ENCODE results near the gene PLA2R1.

The PLA2R1 gene

DNA sequence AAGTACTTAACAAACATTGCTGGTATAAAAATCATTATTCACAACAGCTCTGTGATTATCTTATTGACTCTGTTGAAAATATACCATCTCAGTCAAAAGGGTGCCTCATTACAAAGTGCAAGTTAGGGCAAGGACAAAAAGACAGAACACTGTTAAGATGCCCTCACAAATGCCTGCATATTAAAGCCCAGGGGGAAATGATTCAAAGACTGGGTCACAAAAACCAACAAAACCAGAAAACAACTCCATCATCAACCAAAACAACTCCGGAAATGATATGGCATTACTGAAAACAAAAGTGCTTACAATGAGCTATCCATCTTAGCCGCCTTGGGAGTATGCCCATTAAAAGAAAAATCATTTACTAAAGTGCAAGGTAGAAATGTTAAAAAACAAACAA, 9.9 kb downstream of the PLA2R1 start:
- no peaks in the 10 kb centered on the region for H3K36me3 ChIP-seq (ENCODE audit: low read length)
- H2AFZ ChIP-seq (ENCODE audit: low read depth, low read length, severe bottlenecking): no peak overlapping the region
- H3F3A ChIP-seq (ENCODE audit: insufficient read depth): no peaks in the 10 kb centered on the region
- H4K20me1 ChIP-seq (ENCODE audit: low read depth, low read length): no peaks in the 10 kb centered on the region
- no peaks in the 10 kb centered on the region for H3K9me2 ChIP-seq (replicated peaks; ENCODE audit: insufficient read depth, low read length)
- no peak overlapping the region for H3K4me3 ChIP-seq (ENCODE audit: insufficient read depth, low read length, poor library complexity, severe bottlenecking)
- H3K9me3 ChIP-seq (ENCODE audit: insufficient read depth, low read length): no peaks in the 10 kb centered on the region
- H3K27ac ChIP-seq (ENCODE audit: low read depth, low read length): no peak overlapping the region
- H3K4me2 ChIP-seq (ENCODE audit: low read depth, low read length, poor library complexity, severe bottlenecking): no peak overlapping the region
- H3K27me3 ChIP-seq (ENCODE audit: low read length): no peaks in the 10 kb centered on the region
- H3K79me2 ChIP-seq (ENCODE audit: insufficient read depth, low read length): no peaks in the 10 kb centered on the region
- TF ChIP-seq, protein P1, sequence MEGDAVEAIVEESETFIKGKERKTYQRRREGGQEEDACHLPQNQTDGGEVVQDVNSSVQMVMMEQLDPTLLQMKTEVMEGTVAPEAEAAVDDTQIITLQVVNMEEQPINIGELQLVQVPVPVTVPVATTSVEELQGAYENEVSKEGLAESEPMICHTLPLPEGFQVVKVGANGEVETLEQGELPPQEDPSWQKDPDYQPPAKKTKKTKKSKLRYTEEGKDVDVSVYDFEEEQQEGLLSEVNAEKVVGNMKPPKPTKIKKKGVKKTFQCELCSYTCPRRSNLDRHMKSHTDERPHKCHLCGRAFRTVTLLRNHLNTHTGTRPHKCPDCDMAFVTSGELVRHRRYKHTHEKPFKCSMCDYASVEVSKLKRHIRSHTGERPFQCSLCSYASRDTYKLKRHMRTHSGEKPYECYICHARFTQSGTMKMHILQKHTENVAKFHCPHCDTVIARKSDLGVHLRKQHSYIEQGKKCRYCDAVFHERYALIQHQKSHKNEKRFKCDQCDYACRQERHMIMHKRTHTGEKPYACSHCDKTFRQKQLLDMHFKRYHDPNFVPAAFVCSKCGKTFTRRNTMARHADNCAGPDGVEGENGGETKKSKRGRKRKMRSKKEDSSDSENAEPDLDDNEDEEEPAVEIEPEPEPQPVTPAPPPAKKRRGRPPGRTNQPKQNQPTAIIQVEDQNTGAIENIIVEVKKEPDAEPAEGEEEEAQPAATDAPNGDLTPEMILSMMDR (IDR thresholded peaks at IDR 0.05; ENCODE audit: insufficient read depth, low read length, poor library complexity, severe bottlenecking): no peak
- TF ChIP-seq EZH2phosphoT487 (conservative IDR thresholded peaks at IDR 0.05; ENCODE audit: low read length): no peak
- H3K9ac ChIP-seq (ENCODE audit: low read length): no peak overlapping the region

DNA sequence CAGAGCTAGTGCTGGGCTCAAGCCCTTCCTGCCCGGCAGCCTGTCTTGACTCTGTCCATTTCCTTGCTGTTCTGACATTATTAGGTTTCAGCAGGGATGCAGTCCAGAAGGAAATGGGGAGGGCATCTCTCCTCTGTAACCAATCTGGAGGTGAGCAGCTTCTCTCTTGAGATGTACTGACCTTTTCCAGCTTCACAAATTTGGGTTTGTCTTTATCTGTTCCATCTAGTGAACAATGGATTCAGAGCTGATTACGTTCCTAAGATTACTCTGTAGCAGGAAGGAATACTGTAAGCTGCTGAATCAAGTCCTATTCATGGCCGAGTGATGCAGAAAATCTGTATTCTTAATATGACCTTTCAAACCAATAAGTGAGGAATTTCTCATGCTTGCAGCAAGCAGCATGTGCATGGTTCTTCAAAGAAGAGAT, 11.0 kb downstream of the PLA2R1 start:
- TF ChIP-seq, protein P1 (IDR thresholded peaks at IDR 0.05; ENCODE audit: insufficient read depth, low read length, poor library complexity, severe bottlenecking): no peak
- no peak for TF ChIP-seq EZH2phosphoT487 (conservative IDR thresholded peaks at IDR 0.05; ENCODE audit: low read length)
- Histone ChIP-seq H4K20me1 (ENCODE audit: low read depth, low read length) (no peaks in the 10 kb centered on the region), H3K9me2 (replicated peaks; ENCODE audit: insufficient read depth, low read length) (no peaks in the 10 kb centered on the region), H3K4me3 (ENCODE audit: insufficient read depth, low read length, poor library complexity, severe bottlenecking) (no peak overlapping the region), H3K9ac (ENCODE audit: low read length) (no peak overlapping the region), H3K9me3 (ENCODE audit: insufficient read depth, low read length) (no peaks in the 10 kb centered on the region), H3K79me2 (ENCODE audit: insufficient read depth, low read length) (no peaks in the 10 kb centered on the region), H3K4me2 (ENCODE audit: low read depth, low read length, poor library complexity, severe bottlenecking) (no peak overlapping the region), H3K27ac (ENCODE audit: low read depth, low read length) (no peak overlapping the region), H3F3A (ENCODE audit: insufficient read depth) (no peaks in the 10 kb centered on the region), H2AFZ (ENCODE audit: low read depth, low read length, severe bottlenecking) (no peak overlapping the region), H3K27me3 (ENCODE audit: low read length) (no peaks in the 10 kb centered on the region), H3K36me3 (ENCODE audit: low read length) (no peaks in the 10 kb centered on the region)

DNA sequence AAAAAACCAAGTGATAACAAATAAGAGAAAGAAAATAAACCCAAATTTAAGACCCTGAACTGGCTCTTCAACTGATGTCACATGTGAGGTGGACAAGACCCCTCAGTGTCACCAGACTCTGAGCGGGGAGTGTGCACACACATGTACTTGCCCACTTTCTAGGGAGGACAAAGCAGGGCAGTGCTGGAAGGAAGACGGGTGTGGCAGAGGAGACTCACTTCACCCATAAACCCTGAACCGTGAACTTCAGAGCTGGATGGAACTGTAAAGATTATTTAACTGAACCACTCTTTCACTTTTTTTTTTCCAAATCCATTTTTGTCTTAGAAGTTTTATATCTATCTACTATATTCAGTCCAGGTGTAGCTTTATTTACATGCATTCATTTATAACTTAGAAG, 12.3 kb downstream of the PLA2R1 start:
- Histone ChIP-seq H3F3A (ENCODE audit: insufficient read depth) (no peaks in the 10 kb centered on the region), H2AFZ (ENCODE audit: low read depth, low read length, severe bottlenecking) (no peak overlapping the region), H3K79me2 (ENCODE audit: insufficient read depth, low read length) (no peaks in the 10 kb centered on the region), H3K9me3 (ENCODE audit: insufficient read depth, low read length) (no peaks in the 10 kb centered on the region), H4K20me1 (ENCODE audit: low read depth, low read length) (no peaks in the 10 kb centered on the region), H3K27ac (ENCODE audit: low read depth, low read length) (no peak overlapping the region), H3K27me3 (ENCODE audit: low read length) (no peaks in the 10 kb centered on the region), H3K36me3 (ENCODE audit: low read length) (no peaks in the 10 kb centered on the region), H3K9ac (ENCODE audit: low read length) (no peak overlapping the region), H3K9me2 (replicated peaks; ENCODE audit: insufficient read depth, low read length) (no peaks in the 10 kb centered on the region), H3K4me2 (ENCODE audit: low read depth, low read length, poor library complexity, severe bottlenecking) (no peak overlapping the region), H3K4me3 (ENCODE audit: insufficient read depth, low read length, poor library complexity, severe bottlenecking) (no peak overlapping the region)
- TF ChIP-seq, protein P1 (IDR thresholded peaks at IDR 0.05; ENCODE audit: insufficient read depth, low read length, poor library complexity, severe bottlenecking): no peak
- no peak for TF ChIP-seq EZH2phosphoT487 (conservative IDR thresholded peaks at IDR 0.05; ENCODE audit: low read length)
